ENCODE results near the gene COMTD1.

- TF ChIP-seq CTCF (IDR thresholded peaks at IDR 0.05), result no peak
- no peak for TF ChIP-seq EZH2 (IDR thresholded peaks at IDR 0.05; ENCODE audit: borderline replicate concordance, insufficient read depth, low read depth, low read length, poor library complexity, severe bottlenecking)
Observed at GRCh38 chr10:75276069-75276872, 40.5 kb upstream of the COMTD1 start.

All from B cell (primary cell).